ENCODE data around the gene STMN1. TPM values are rescaled to one million over a fixed set of nuclear protein-coding genes. Genes with fewer than 3 reads are reported as not detected.

The STMN1 gene
- total RNA-seq, 4 donors from 2014 or later = 15.0 to 25.7 (median 16.8) TPM

- H3K4me1 ChIP-seq = peaks cover 11 to 20% (median 17%) of the 10 kb centered on the region in 4 donors
- no peaks in the 10 kb centered on the region for H3K27me3 ChIP-seq
- H3K9me3 ChIP-seq = no peaks in the 10 kb centered on the region
- H3K36me3 ChIP-seq = peaks cover 0 to 17% (median 13%) of the 10 kb centered on the region in 4 donors
- no peak for DNase-seq (ENCODE audit: extremely low spot score)
- H3K4me3 ChIP-seq = no peak overlapping the region
- intact Hi-C loops (cut with DNase I) = no loop called here
- 91% methylated on average over 20 of the region's 20 CpGs for WGBS
- no peak for TF ChIP-seq EP300 (IDR thresholded peaks at IDR 0.05)
- TF ChIP-seq POLR2A (IDR thresholded peaks at IDR 0.05; ENCODE audit: low read depth) = no peak
- no peak for TF ChIP-seq POLR2AphosphoS5 (IDR thresholded peaks at IDR 0.05)
- TF ChIP-seq, protein P1, sequence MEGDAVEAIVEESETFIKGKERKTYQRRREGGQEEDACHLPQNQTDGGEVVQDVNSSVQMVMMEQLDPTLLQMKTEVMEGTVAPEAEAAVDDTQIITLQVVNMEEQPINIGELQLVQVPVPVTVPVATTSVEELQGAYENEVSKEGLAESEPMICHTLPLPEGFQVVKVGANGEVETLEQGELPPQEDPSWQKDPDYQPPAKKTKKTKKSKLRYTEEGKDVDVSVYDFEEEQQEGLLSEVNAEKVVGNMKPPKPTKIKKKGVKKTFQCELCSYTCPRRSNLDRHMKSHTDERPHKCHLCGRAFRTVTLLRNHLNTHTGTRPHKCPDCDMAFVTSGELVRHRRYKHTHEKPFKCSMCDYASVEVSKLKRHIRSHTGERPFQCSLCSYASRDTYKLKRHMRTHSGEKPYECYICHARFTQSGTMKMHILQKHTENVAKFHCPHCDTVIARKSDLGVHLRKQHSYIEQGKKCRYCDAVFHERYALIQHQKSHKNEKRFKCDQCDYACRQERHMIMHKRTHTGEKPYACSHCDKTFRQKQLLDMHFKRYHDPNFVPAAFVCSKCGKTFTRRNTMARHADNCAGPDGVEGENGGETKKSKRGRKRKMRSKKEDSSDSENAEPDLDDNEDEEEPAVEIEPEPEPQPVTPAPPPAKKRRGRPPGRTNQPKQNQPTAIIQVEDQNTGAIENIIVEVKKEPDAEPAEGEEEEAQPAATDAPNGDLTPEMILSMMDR (IDR thresholded peaks at IDR 0.05) = no peak
- no peak overlapping the region for H3K27ac ChIP-seq (replicated peaks in 1 of 4)
These were observed 43.3 kb downstream of the STMN1 start for GRCh38 chr1:25862785-25863485.

DNA sequence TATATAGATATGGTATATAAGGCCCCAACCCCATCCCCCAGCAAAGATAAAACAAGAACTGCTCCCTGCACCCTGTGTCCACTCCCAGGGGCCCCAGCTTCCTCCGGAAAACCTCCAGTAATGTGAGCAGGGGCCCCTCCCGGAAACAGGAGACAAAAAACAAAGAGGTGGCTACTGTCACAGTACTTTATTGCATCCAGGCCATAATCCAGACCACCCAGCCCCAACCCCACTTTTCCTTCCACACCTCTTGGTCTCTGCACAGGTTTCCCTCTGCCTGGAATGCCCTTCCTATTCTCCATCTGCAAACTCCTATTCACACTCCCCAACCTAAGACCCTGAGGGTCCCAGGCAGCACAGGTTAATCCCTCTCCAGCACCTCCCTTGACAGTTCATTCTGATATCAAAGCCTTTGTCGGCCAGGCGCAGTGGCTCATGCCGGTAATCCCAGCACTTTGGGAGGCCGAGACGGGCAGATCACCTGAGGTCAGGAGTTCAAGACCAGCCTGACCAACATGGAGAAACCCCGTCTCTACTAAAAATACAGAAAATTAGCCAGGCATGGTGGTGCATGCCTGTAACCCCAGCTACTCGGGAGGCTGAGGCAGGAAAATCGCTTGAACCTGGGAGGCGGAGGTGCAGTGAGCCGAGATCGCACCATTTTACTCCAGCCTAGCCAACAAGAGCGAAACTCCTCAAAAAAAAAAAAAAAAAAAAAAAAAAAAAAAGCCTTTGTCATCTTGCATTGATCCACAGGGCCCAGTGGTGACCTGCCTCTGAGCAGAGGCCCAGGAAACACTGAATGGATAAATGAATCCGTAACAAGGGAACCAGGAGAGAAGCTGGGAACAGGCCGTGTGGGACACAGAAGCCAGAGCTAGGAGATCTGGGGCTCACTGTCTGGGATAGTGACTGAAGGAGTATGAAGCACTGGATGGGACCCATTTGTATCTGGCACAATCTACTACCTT lies 44.6 kb downstream of the STMN1 start:
- TF ChIP-seq POLR2AphosphoS5 (IDR thresholded peaks at IDR 0.05) (no peak), POLR2A (IDR thresholded peaks at IDR 0.05; ENCODE audit: low read depth) (no peak), EP300 (IDR thresholded peaks at IDR 0.05) (no peak)
- TF ChIP-seq, protein P1 (IDR thresholded peaks at IDR 0.05) = no peak
- WGBS = 69% methylated on average over 16 of the region's 16 CpGs
- intact Hi-C loops (cut with DNase I) = no loop called here
- no peaks in the 10 kb centered on the region for H3K27me3 ChIP-seq
- peaks cover 0 to 17% (median 11%) of the 10 kb centered on the region in 4 donors for H3K36me3 ChIP-seq
- peak overlapping the region in 1 of 4 donors; percentile 14 for H3K27ac ChIP-seq (replicated peaks in 1 of 4)
- no peak overlapping the region for H3K4me3 ChIP-seq
- peaks cover 11 to 20% (median 17%) of the 10 kb centered on the region in 4 donors for H3K4me1 ChIP-seq
- DNase-seq (ENCODE audit: extremely low spot score) = no peak
- H3K9me3 ChIP-seq = no peaks in the 10 kb centered on the region

GRCh38 chr1:25858906-25859789 lies 47.1 kb downstream of the STMN1 start, which contains the start of gene AUNIP:
Gene AUNIP (minus strand): TSS chr1:25859457. CDS start chr1:25859357, 100 bp downstream.
- Histone ChIP-seq H3K4me3 (peak within 1 kb of the TSS; percentile 55 to 61 (median 59)), H3K36me3 (peaks cover 0 to 17% (median 11%) of the 10 kb centered on the region in 4 donors), H3K27ac (replicated peaks in 1 of 4) (peak within 1 kb of the TSS; percentile 72 to 84 (median 74)), H3K27me3 (no peaks in the 10 kb centered on the region), H3K4me1 (peaks cover 11 to 20% (median 17%) of the 10 kb centered on the region in 4 donors), H3K9me3 (no peaks in the 10 kb centered on the region)
- TF ChIP-seq POLR2A (IDR thresholded peaks at IDR 0.05; ENCODE audit: low read depth) (no peak), POLR2AphosphoS5 (IDR thresholded peaks at IDR 0.05) (peak; percentile 84 to 91), EP300 (IDR thresholded peaks at IDR 0.05) (no peak)
- TF ChIP-seq, protein P1 (IDR thresholded peaks at IDR 0.05) = no peak
- DNase-seq (ENCODE audit: extremely low spot score) = peak; percentile 94
- 1% methylated on average over 76 of the region's 77 CpGs for WGBS
- intact Hi-C loops (cut with DNase I) = no loop called here

- no peak for DNase-seq (ENCODE audit: extremely low spot score)
- H3K9me3 ChIP-seq = no peaks in the 10 kb centered on the region
- H3K4me1 ChIP-seq = peaks cover 11 to 20% (median 17%) of the 10 kb centered on the region in 4 donors
- 44% methylated on average over 7 of the region's 7 CpGs for WGBS
- no peak for TF ChIP-seq EP300 (IDR thresholded peaks at IDR 0.05)
- TF ChIP-seq, protein P1 (IDR thresholded peaks at IDR 0.05) = no peak
- no peak for TF ChIP-seq POLR2AphosphoS5 (IDR thresholded peaks at IDR 0.05)
- no peak overlapping the region for H3K27ac ChIP-seq (replicated peaks in 1 of 4)
- no peaks in the 10 kb centered on the region for H3K27me3 ChIP-seq
- H3K4me3 ChIP-seq = peak overlapping the region in 3 of 4 donors; percentile 59 to 61 (median 59)
- intact Hi-C loops (cut with DNase I) = no loop called here
- H3K36me3 ChIP-seq = peaks cover 0 to 16% (median 10%) of the 10 kb centered on the region in 4 donors
These were observed 47.7 kb downstream of the STMN1 start for GRCh38 chr1:25858494-25858893.

Measured in esophagus muscularis mucosa (tissue), 4 donors.